Retinal pigment epithelial cell (primary cell): ENCODE data around the gene GALNT11.

ENCODE experiments used
- DNase-seq: peaks from one replicate; pipeline ENCODE4 v3.0.0-alpha.2; 2010; ENCODE audit warnings: low read depth
- H3K4me3 ChIP-seq: 2 replicates; pipeline ENCODE4 v1.5.1; 2011; ENCODE audit warnings: mild to moderate bottlenecking, low read length, control low read depth, moderate library complexity
- CTCF ChIP-seq: conservative IDR thresholded peaks from 2 replicates; pipeline ENCODE4 v1.5.1; 2011; ENCODE audit warnings: low read depth, low read length, control low read depth, inconsistent platforms

GALNT11 gene

GRCh38 chr7:152158801-152159587, 133.5 kb downstream of the GALNT11 start:
- no peak for TF ChIP-seq CTCF
- DNase-seq: no peak
- no peak overlapping the region for H3K4me3 ChIP-seq

GRCh38 chr7:152161171-152161570, 135.7 kb downstream of the GALNT11 start:
- DNase-seq: no peak
- no peak overlapping the region for H3K4me3 ChIP-seq
- TF ChIP-seq CTCF: no peak

GRCh38 chr7:152162287-152162686, 136.8 kb downstream of the GALNT11 start:
- TF ChIP-seq CTCF: no peak
- H3K4me3 ChIP-seq: no peak overlapping the region
- DNase-seq: no peak
